ENCODE data around the gene FREM2.

Gene FREM2, protein sequence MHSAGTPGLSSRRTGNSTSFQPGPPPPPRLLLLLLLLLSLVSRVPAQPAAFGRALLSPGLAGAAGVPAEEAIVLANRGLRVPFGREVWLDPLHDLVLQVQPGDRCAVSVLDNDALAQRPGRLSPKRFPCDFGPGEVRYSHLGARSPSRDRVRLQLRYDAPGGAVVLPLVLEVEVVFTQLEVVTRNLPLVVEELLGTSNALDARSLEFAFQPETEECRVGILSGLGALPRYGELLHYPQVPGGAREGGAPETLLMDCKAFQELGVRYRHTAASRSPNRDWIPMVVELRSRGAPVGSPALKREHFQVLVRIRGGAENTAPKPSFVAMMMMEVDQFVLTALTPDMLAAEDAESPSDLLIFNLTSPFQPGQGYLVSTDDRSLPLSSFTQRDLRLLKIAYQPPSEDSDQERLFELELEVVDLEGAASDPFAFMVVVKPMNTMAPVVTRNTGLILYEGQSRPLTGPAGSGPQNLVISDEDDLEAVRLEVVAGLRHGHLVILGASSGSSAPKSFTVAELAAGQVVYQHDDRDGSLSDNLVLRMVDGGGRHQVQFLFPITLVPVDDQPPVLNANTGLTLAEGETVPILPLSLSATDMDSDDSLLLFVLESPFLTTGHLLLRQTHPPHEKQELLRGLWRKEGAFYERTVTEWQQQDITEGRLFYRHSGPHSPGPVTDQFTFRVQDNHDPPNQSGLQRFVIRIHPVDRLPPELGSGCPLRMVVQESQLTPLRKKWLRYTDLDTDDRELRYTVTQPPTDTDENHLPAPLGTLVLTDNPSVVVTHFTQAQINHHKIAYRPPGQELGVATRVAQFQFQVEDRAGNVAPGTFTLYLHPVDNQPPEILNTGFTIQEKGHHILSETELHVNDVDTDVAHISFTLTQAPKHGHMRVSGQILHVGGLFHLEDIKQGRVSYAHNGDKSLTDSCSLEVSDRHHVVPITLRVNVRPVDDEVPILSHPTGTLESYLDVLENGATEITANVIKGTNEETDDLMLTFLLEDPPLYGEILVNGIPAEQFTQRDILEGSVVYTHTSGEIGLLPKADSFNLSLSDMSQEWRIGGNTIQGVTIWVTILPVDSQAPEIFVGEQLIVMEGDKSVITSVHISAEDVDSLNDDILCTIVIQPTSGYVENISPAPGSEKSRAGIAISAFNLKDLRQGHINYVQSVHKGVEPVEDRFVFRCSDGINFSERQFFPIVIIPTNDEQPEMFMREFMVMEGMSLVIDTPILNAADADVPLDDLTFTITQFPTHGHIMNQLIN (N-terminal part only)

DNA sequence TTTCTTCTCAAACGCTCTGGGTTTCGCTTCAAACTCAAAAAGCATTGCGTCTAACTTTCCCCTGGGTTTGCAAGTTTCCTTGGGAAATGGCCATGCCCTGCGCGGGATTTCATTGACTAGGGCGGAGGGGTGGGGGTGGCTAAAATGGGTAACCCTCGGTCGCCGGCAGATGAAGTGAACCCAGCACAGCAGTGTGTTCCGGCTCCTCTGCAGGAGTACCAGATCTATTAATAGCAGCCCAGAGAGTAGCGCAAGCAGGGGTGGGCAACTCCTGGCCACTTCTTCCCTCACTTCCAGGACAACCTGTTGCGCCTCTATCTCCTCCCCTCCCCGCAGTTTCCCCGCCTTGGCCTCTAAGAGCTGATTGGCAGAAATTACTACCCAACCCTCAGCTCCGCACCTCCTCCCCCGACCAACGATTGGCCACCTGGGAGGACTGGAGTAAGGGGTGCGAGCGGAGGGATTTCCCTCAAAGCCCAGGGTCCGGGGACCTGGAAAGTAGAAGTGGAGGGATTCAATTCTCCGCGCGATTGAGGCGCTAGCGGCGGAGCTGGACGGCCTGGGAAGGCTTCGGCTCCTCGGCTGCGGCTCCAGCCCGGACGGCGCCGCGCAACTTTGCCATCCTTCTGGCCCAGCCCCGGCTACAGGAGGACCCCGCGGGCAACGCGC, at the start of gene FREM2:
FREM2 (plus strand) TSS at position 501 of the 669 bp plus-strand sequence. CDS start 268 bp downstream, outside the sequence.
- DNase-seq (ENCODE audit: low read depth in 2 of 2, low spot score in 1 of 2): no peak

DNA sequence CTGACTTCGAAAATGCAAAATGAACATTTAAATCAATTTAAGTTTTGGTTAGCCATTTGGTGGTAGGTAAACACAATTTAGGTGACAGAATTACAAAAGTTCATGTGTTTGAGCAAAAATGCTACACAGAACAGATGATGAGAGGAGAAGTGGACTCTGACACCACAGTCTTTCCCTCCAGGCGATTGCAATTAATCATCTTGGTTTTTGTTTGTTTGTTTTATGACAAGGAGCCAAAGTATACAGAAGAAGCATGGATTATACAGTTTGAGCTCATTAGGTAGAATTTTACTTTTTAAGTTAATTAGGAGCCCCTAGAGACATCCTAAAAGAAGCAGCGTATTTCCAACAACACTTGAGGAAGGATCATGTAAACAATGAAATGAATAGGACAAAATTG, 49.3 kb upstream of the FREM2 start:
- DNase-seq (ENCODE audit: low read depth in 2 of 2, low spot score in 1 of 2): no peak

DNA sequence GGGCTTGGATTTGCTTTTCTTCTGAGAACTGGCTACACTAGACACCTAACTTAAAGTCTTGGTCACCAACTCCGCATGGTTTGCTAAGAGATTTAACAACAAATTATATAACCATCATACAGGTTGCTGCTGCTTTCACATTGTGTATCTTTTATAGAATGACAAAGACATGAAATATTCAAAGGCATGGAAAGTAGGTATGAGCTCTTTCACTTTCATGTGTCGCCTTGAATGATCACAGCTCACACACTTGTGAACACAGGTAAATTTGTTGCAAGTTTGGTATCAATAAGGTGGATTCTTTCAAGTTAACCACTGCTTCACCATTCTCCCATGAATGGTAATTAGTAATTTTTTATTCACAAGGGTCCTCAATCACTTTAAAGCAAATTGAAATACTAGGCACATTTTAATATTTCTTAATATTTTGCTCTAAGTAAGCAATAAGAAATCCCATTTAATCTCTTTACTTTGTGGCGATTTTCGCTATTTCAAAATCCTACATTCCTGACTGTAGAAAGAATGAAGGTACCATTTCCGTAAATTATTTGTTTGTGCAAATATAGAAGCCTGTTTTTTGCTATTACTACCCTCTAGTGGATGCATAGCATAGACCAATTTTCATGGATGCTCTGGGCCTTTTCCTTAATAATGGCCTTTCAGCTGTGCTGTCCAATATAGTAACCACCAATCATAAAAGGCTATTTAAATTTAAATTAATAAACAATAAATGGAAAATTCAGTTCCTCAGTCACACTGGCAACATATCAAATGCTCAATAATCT, 45.5 kb upstream of the FREM2 start:
- DNase-seq (ENCODE audit: low read depth in 2 of 2, low spot score in 1 of 2): no peak

DNA sequence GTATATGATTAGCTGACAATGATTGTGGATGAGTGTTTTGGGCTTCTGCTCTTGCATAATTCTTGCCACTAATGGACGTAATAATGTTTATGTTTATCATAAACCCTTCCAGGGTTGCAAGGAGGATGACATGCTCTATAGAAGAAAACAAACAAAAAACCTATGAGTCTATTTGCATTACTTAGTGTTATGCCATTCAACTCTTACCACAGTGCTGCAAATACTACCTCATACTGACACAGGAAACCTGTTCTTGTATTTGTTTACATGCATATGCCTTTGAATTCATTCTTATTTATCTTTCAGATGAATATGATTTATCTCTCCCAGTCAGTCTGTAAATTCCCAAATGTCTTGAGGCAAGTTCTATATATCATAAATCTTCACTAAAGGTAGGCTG, 39.6 kb upstream of the FREM2 start:
- DNase-seq (ENCODE audit: low read depth in 2 of 2, low spot score in 1 of 2): no peak

DNA sequence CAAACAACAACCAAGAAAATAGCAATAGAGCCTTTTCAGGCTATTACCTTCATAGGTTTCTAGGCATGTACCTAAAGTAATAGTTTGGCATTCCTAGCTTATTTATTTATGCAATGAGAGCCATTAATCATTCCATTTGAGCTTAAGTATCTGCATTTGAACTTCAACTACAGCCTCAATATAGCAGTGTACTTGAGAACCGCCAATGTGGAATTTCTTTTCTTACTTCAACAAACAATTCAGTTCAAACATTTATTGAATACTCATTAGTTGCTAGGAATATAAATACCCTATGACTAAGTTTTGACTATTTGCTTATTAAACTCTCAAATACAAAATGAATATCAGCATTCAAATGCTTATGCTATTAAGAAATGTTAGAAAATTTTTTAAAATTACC, 38.0 kb upstream of the FREM2 start:
- DNase-seq (ENCODE audit: low read depth in 2 of 2, low spot score in 1 of 2): no peak

DNA sequence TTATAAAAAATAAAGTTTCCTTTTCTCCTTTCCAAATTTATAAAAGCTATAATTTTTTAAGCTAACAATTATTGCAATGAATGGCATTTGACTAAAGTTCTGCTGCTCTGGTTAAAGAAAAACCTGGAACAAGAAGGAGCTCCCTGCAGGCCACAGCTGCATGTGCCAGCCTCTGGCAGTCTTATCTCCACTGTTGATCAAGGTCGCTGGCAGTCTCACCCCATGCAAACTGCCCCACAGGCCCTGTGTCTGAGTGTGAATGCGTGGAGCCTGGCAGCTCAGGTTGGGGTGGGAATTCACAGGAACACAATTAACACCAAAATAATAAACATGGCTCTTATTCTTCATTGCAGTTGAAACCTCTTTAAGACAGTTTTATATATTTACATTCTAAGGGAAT, 30.2 kb upstream of the FREM2 start:
- no peak for DNase-seq (ENCODE audit: low read depth in 2 of 2, low spot score in 1 of 2)

DNA sequence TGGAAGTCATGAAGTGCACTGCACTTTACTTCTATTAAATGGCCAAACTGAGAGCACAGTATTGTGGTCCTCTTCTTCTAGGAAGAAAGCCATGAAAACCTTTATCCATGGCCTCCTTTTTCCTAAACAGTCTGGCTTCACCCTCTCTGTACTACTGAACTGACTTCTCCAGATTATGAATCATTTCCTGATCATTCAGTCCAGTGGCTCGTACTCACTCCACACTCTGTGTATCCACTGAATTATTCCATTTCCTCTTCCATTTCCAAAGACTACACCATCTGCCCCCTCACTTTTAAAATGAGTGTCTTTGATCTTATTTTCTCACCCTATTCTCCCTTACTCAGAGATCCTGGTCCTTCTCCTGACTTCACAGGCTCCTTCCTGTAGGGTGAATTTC, 29.7 kb upstream of the FREM2 start:
- no peak for DNase-seq (ENCODE audit: low read depth in 2 of 2, low spot score in 1 of 2)

DNA sequence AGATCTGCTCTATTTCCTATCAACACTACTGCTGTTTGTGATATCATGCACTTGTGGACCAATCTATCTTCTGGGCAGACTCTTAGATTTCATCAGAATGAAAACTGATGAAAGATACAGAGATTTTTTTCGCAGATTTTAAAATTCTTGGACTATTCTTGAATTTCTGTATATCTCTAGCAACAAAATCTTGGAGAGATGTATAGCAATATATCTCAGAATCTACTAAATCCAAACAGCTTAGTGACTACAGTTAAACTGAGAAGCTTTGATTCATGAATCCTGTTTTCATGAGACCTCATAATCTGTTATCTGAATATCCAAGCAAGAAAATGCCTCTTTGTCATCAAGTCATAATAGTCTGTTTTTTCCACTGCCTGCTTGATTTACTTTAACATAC, 28.0 kb upstream of the FREM2 start:
- no peak for DNase-seq (ENCODE audit: low read depth in 2 of 2, low spot score in 1 of 2)

DNA sequence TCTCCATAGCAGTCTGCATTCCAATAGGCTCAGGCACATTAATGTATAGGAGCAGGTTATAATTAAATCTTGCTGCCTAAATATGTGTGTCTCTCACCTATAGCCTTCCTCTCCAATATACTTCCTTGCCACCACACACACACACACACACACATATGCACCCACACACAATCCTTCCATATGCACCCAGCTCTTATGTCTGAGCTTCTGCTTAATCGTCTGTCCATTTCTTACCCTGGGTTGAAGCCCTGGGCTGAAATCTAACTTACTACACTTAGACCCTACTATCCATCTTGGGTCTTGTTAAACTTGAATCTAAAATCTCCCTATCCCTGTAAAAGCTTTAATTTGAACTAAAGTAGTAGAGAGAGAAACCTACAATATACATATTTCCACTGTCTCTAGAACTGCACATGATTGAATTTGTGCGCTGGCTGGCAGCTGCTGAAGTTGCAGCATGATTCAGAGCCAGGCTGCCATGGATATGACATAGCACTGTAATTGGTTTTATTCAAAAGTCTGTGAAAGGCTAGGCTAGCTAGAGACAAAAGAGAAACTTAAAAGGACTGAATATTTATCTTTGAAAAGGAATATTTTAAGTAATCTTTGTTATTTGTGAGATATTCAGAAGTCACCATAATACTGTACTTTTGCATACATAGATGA, 25.7 kb upstream of the FREM2 start:
- DNase-seq (ENCODE audit: low read depth in 2 of 2, low spot score in 1 of 2): no peak

DNA sequence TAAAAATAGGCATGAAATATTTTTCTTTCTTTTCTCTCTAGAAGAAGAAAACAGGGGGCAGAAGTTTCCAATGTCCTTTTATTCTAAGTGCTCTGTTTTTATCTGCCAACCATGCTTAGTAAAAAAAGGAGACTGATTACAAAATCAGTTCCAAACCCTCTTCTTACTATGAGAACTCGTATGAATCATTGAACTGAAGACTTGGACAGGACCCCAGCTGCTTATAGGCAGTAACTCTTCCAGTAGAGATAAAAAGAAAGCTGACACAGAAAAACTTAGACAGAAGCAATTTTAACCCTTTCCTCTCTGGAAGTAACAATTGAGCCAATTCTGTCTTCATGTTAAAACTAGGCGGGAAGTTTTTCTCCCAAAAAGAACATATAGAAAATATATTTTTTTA, 24.5 kb upstream of the FREM2 start:
- no peak for DNase-seq (ENCODE audit: low read depth in 2 of 2, low spot score in 1 of 2)

DNA sequence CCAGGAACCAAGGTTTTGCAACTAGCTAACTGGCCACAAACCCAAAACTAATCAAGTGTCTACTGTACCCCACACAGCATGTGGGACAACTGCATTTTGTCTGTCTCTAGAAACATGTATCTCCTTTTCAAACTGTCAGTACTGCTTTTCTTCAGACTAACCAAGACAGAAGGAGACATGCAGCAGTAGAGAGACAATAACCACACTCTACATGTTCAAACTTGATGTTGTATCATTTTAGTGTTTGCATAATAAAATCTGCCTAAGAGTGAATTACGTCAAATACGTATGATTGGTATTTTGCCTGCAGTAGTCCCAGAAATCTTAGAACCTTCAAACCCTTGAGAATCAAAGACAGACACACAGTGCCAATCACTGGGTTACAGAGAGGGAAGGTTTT, 22.0 kb upstream of the FREM2 start:
- no peak for DNase-seq (ENCODE audit: low read depth in 2 of 2, low spot score in 1 of 2)

DNA sequence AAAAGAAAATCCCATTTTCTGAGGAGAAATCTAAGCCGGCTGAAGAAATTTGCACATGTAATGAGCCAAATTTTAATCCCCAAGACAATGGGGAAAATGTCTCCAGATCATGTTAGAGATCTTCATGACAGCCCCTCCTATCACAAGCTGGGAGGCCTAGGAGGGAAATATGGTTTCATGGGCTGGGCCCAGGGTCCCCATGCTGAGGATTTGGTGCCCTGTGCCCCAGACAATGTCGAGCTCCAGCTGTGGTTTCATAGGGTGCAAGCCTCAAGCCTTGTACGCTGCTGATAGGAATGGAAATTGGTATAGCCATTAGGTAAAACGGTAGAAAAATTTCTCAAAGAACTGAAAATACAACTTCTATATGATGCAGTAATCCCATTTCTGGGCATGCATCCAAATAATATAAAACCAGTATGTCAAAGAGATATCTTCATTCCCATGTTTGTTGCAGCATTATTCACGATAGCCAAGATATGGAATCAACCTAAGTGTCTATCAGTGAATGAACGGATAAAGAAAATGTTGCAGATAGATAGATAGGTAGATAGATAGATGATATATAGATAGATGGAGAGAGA, 19.3 kb upstream of the FREM2 start:
- no peak for DNase-seq (ENCODE audit: low read depth in 2 of 2, low spot score in 1 of 2)

DNA sequence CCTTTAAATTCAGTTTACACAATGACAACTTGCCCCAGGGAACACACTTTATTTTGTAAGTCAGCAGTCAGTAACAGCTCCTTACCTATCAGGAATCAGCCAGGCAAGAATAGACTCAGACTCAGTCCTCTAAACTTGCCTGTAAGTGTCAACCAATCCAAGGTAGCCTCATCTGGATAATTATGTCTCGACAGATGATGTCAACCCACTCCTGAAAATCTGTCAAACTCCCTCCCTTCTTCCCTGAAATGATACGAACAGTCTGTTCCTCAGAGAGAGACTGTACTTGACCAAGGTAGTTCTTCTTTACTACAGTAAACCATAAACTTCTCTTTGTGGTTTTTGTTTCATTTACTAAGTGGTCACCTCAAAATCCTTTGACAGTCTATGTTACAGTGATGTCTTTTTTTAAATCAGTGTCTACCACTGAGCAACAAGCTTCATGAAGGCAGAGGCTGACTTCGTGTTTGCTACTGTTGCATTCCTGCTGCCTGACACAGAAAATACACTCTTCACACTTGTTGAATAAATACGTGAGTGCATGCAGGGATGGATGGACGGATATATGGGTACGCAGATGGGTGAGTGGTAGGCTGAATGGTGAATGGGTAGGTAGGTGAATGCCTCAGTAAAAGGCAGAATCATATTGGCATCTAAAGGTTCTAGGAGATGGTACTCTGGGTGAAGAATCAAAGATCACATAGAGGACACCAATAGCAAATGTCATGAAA, 17.5 kb upstream of the FREM2 start:
- no peak for DNase-seq (ENCODE audit: low read depth in 2 of 2, low spot score in 1 of 2)

DNA sequence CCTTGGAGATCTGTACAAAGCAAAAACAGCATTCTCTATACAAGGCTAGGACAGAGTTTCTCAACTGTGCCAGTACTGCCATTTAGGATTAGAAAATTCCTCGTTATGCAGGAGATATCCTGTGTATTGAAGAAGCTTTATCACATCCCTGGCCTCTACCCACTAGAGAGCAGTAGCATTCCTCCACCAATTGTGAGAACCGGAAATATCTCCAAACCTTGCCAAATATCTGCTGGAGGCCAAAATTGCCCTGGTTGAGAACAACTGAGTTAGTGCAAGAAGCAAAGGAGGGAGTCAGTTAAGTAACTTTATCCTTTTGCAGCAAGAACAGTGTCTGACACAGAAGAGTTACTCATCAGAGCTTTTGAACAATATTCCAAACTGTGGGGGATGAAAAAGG, 16.2 kb upstream of the FREM2 start:
- DNase-seq (ENCODE audit: low read depth in 2 of 2, low spot score in 1 of 2): no peak

DNA sequence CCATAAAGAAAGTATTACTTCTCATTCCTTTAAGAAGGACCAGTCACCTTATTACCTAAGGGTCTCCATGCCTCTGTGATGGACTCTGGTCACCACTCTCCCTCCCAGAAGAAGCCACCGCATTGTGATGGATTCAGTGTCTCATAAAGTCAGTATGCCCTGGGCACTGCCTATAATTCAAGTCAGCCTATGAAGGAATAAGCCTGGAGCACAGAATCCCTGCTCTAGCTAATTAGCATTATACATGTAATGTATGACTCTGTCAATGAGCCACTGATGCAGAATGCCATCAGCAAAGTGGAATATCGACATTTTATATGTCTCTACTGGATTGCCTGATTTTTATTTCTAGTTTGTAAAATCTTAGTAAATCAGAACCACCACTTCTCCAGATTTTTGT, 14.9 kb upstream of the FREM2 start:
- no peak for DNase-seq (ENCODE audit: low read depth in 2 of 2, low spot score in 1 of 2)

DNA sequence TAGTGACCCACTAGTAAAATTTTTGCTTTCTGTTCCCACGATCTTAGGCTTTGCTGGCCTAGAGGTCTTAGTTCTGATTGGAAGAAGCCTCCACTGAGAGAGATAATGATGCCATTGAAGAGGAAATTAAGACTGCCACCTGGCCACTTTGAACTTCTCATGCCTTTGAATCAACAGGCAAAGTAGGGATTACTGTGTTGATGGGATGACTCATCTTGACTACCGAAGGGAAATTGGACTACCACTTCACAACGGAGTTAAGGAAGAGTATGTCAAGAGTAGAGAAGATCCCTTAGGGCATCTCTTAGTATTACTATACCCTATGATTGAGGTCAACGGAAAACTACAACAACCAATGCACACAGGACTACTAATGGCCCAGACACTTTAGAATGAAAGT, 12.7 kb upstream of the FREM2 start:
- DNase-seq (ENCODE audit: low read depth in 2 of 2, low spot score in 1 of 2): no peak

DNA sequence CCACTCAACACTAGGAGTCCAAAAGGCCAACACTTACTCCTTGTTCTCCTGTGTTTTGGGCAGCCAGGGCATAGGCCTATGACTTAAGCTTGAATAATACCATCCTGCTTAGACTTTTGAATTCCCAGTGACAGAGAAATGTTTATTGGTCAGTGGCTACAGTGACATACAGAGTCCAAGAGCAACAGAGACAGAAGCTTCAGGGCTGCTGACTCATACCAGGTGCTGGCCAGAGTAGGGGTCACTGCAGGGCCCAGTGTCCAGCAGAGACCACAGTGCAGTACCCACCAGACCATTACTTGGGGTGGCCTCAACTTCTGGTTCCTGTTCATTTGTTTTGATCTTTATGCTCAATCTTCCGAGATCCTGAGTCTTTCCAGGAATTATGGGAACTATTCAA, 6.0 kb upstream of the FREM2 start:
- no peak for DNase-seq (ENCODE audit: low read depth in 2 of 2, low spot score in 1 of 2)

DNA sequence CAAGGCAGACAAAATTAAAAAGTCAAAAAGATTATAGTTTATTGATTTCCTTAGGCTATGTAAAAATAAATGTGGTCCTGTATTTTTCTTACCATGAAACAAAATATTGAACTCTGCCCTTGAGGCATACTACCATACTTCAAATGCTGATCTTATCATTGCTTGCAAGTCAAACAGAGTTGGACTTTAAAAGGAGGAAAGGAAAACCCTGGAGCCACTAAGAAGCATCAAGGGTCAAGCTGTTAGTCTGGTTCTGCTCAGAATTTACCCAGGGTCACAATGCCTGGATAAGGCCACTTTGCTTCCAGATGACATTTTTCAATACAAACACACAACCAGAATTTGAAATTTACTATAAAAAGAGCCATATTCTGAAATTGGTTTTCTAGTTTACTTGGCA, 2.2 kb upstream of the FREM2 start:
- DNase-seq (ENCODE audit: low read depth in 2 of 2, low spot score in 1 of 2): no peak

DNA sequence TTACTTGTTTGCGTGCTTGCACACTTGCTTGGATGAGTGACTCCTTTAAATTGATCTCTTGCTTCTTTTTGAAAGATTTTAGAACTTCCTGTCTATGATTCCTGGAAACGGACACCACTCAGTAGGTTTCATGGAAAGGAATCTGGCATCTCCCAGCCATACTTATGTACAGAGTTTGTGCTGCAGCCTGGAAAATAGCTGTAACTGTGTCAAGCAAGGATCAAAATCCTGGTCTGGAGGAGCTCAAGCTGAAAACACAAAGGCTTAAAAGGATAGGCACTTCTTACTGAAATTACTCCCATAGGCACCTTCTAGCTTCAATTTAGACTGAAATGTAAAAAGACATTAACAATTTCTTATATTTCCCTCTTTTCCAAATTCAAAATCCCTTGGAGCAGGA, 1.4 kb upstream of the FREM2 start:
- no peak for DNase-seq (ENCODE audit: low read depth in 2 of 2, low spot score in 1 of 2)

All from stimulated activated CD8-positive, alpha-beta memory T cell treated with anti-CD3 and anti-CD28 coated beads, Interleukin-4, amount 100 ng/mL, for 1 hour (primary cell).